Measurements from ENCODE around the gene PDE11A. TPM values are rescaled to one million over a fixed set of nuclear protein-coding genes. Genes with fewer than 3 reads are reported as not detected.

Gene PDE11A
- total and polyA plus RNA-seq, 2 experiments from 2014 or later, result 0.08 to 0.73 TPM

GRCh38 chr2:177584030-177584692 lies 488.4 kb downstream of the PDE11A start:
- H4K20me1 ChIP-seq (replicated peaks; ENCODE audit: insufficient read depth), result no peaks in the 10 kb centered on the region
- Mint-ChIP-seq H3K27ac (no peak overlapping the region), H3K27me3 (ENCODE audit: insufficient read depth, low read depth, poor library complexity) (no peaks in the 10 kb centered on the region), H3K4me3 (no peak overlapping the region), H3K36me3 (ENCODE audit: low read depth) (no peaks in the 10 kb centered on the region), H3K4me1 (no peaks in the 10 kb centered on the region), H3K9me3 (no peaks in the 10 kb centered on the region)
- no peaks in the 10 kb centered on the region for H3K27me3 ChIP-seq (ENCODE audit: insufficient read depth)
- H3K9me2 ChIP-seq (ENCODE audit: insufficient read depth), result peaks cover 12% of the 10 kb centered on the region; the same call in 1 of the 2 replicates
- ATAC-seq (no peak), DNase-seq (ENCODE audit: low spot score) (no peak)
- H3K4me1 ChIP-seq (ENCODE audit: insufficient read depth), result no peaks in the 10 kb centered on the region
- TF ChIP-seq ZNF462 (CRISPR knock-in tag; IDR thresholded peaks at IDR 0.05), result no peak
- no peak for TF ChIP-seq CTCF (conservative IDR thresholded peaks at IDR 0.05; ENCODE audit: low read depth in 2 of 2)
- no peak for TF ChIP-seq CREB1 (CRISPR knock-in tag; IDR thresholded peaks at IDR 0.05; ENCODE audit: low read depth)
- no peak for TF ChIP-seq EZH2 (IDR thresholded peaks at IDR 0.05; ENCODE audit: low read depth, unreplicated experiment)
- no peak for TF ChIP-seq REST (IDR thresholded peaks at IDR 0.05; ENCODE audit: unreplicated experiment)
- TF ChIP-seq ZNF331 (CRISPR knock-in tag; IDR thresholded peaks at IDR 0.05; ENCODE audit: low read depth), result no peak
- TF ChIP-seq JUNB (IDR thresholded peaks at IDR 0.05; ENCODE audit: unreplicated experiment), result no peak
- TF ChIP-seq ETS1 (IDR thresholded peaks at IDR 0.05), result no peak
- no peak for TF ChIP-seq ZNF114 (CRISPR knock-in tag; IDR thresholded peaks at IDR 0.05)
- TF ChIP-seq EZH2phosphoT487 (IDR thresholded peaks at IDR 0.05; ENCODE audit: unreplicated experiment), result no peak
- TF ChIP-seq STAT1 (IDR thresholded peaks at IDR 0.05; ENCODE audit: unreplicated experiment), result no peak
- TF ChIP-seq NANOG (IDR thresholded peaks at IDR 0.05; ENCODE audit: borderline replicate concordance), result no peak
- no peak for TF ChIP-seq POLR2AphosphoS5 (IDR thresholded peaks at IDR 0.05; ENCODE audit: low read depth)
- no peak overlapping the region for H3K4me2 ChIP-seq
- H3F3A ChIP-seq (replicated peaks; ENCODE audit: low read depth), result no peaks in the 10 kb centered on the region
- no peaks in the 10 kb centered on the region for H3K79me2 ChIP-seq (replicated peaks; ENCODE audit: insufficient read depth)
- H3K4me3 ChIP-seq, result no peak overlapping the region
- H2AFZ ChIP-seq, result no peak overlapping the region
- H3K27ac ChIP-seq (ENCODE audit: low read depth), result no peak overlapping the region
- H3K36me3 ChIP-seq (ENCODE audit: insufficient read depth), result no peaks in the 10 kb centered on the region
